Large intestine (tissue), 3 donors: ENCODE measurements around the gene MBOAT1. TPM values are rescaled to one million over a fixed set of nuclear protein-coding genes. Genes with fewer than 3 reads are reported as not detected.

ENCODE experiments used
- DNase-seq, 2 donors: peaks; one replicate each; pipeline versions ENCODE4 v3.0.0 to v3.0.0-alpha.2; 2013
- H3K27ac ChIP-seq: one replicate; pipeline ENCODE4 v1.5.1; 2013; ENCODE audit warnings: low read length
- H3K27me3 ChIP-seq: 2 replicates; pipeline ENCODE4 v1.6.1; 2013; ENCODE audit warnings: low read length; ENCODE audit not compliant: control insufficient read depth, insufficient read depth
- H3K36me3 ChIP-seq: 2 replicates; pipeline ENCODE4 v1.6.1; 2013; ENCODE audit warnings: low read length; ENCODE audit not compliant: control insufficient read depth, insufficient read depth
- H3K4me1 ChIP-seq: one replicate; pipeline ENCODE4 v1.6.1; 2013; ENCODE audit warnings: low read length; ENCODE audit not compliant: control insufficient read depth, insufficient read depth
- H3K4me3 ChIP-seq: one replicate; pipeline ENCODE4 v1.5.1; 2013; ENCODE audit warnings: low read length
- H3K9me3 ChIP-seq: one replicate; pipeline ENCODE4 v1.6.1; 2013; ENCODE audit warnings: mild to moderate bottlenecking, low read depth, low read length, moderate library complexity; ENCODE audit not compliant: control insufficient read depth
- WGBS: methylation state at CpG from one replicate; pipeline ENCODE4 v1.1.5; 2013; ENCODE audit warnings: low lambda C conversion rate; ENCODE audit not compliant: insufficient coverage; 5-methylcytosine and 5-hydroxymethylcytosine counted together
- polyA plus RNA-seq: library from polyadenylated mRNA; unstranded; fragments of 120-200 nt; gene quantifications from one replicate; pipeline ENCODE4 v1.2.1, GENCODE V29; 2013

MBOAT1 gene
- polyA plus RNA-seq, 1 donor: 26.4 TPM

GRCh38 chr6:20124545-20124944 is 87.7 kb downstream of the MBOAT1 start:
- H3K4me1 ChIP-seq: peaks cover 4% of the 10 kb centered on the region
- DNase-seq: no peak
- no peak overlapping the region for H3K4me3 ChIP-seq
- peaks cover 35% of the 10 kb centered on the region for H3K36me3 ChIP-seq
- no peak overlapping the region for H3K27ac ChIP-seq
- no peaks in the 10 kb centered on the region for H3K27me3 ChIP-seq
- 92% methylated on average over 2 of the region's 3 CpGs for WGBS
- H3K9me3 ChIP-seq: no peaks in the 10 kb centered on the region

DNA sequence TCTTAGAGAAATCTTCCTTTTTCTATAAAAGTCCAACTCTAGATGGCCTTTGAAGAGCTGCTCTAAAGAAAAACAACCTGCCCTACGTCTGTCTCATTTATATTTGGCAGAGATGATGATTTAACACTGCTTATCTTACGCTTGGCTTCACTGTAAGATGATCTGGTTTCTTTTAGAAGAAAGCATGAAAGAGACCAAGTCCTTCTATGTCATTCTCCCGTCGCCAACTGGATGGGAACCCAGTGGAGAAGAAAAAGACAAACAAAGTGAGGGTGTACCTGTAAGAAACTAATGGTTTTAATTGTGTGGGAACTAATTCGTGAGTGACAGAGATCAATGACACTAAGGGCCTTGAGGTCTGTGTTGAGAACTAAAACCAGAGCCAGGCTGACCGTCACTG is 92.8 kb downstream of the MBOAT1 start:
- DNase-seq: no peak
- Histone ChIP-seq H3K4me1 (no peaks in the 10 kb centered on the region), H3K9me3 (no peaks in the 10 kb centered on the region), H3K36me3 (peaks cover 57% of the 10 kb centered on the region), H3K4me3 (no peak overlapping the region), H3K27me3 (no peaks in the 10 kb centered on the region), H3K27ac (no peak overlapping the region)
- WGBS: 100% methylated on average over 2 of the region's 6 CpGs

DNA sequence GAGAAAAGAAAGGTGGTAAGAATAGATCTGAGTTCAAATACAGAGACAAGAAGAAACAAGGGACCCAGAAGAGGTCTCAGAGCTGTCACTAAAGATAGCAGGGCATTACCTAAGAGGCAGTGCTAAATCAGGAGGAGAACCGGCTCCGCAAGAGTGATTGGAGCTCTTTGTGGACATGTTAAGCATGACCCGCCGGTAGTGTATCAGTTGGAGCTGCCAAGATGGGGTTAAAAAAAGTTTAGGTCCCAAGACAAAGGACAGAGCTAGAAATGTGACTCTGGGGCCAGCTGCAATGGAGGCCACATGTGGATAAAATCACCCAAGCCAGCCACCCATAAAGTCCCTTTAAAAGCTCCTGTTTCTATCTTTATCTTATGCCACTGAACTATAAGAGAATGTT is 93.4 kb downstream of the MBOAT1 start:
- Histone ChIP-seq H3K4me1 (no peaks in the 10 kb centered on the region), H3K27me3 (no peaks in the 10 kb centered on the region), H3K4me3 (no peak overlapping the region), H3K27ac (no peak overlapping the region), H3K9me3 (no peaks in the 10 kb centered on the region), H3K36me3 (peaks cover 53% of the 10 kb centered on the region)
- DNase-seq: no peak
- WGBS: no CpG with 5 or more reads among the region's 4 CpGs

DNA sequence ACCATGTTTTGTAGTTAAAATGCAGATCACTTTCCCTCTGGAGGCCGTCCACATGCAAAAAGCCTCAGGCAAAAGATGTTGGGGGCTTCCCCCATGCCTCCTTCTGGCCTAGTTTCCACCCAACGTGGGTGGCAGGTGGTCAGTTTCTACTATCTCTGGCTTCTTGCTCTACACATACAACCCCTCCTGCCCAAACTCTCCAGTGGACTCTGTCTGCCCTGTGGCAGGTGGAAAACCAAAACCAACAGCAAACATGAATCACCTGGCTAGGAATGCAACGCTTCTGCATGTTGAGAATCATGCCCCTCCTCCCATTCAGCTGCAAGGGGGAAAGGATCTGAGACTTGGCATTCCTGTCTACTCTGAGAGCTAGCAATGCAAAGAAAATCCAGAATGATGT is 94.8 kb downstream of the MBOAT1 start:
- H3K4me1 ChIP-seq: no peaks in the 10 kb centered on the region
- no peak overlapping the region for H3K27ac ChIP-seq
- no peak for DNase-seq

GRCh38 chr6:20116792-20117191 is 95.5 kb downstream of the MBOAT1 start:
- no peak for DNase-seq
- H3K27ac ChIP-seq: no peak overlapping the region
- no CpG with 5 or more reads among the region's 7 CpGs for WGBS
- no peak overlapping the region for H3K4me3 ChIP-seq
- H3K4me1 ChIP-seq: no peaks in the 10 kb centered on the region
- no peaks in the 10 kb centered on the region for H3K9me3 ChIP-seq
- H3K36me3 ChIP-seq: peaks cover 60% of the 10 kb centered on the region
- no peaks in the 10 kb centered on the region for H3K27me3 ChIP-seq

More for the DNA sequence above, 94.8 kb downstream of the MBOAT1 start:
- no CpG with 5 or more reads among the region's 3 CpGs for WGBS
- Histone ChIP-seq H3K27me3 (no peaks in the 10 kb centered on the region), H3K4me3 (no peak overlapping the region), H3K9me3 (no peaks in the 10 kb centered on the region), H3K36me3 (peaks cover 60% of the 10 kb centered on the region)

GRCh38 chr6:20115246-20115980 is 96.9 kb downstream of the MBOAT1 start:
- H3K4me3 ChIP-seq: no peak overlapping the region
- H3K36me3 ChIP-seq: peaks cover 59% of the 10 kb centered on the region
- H3K27ac ChIP-seq: no peak overlapping the region
- 81% methylated on average over 3 of the region's 9 CpGs for WGBS
- no peaks in the 10 kb centered on the region for H3K4me1 ChIP-seq
- H3K9me3 ChIP-seq: no peaks in the 10 kb centered on the region
- DNase-seq: no peak
- no peaks in the 10 kb centered on the region for H3K27me3 ChIP-seq

GRCh38 chr6:20113649-20114224 is 98.5 kb downstream of the MBOAT1 start:
- Histone ChIP-seq H3K27me3 (no peaks in the 10 kb centered on the region), H3K4me1 (no peaks in the 10 kb centered on the region), H3K36me3 (peaks cover 60% of the 10 kb centered on the region), H3K27ac (no peak overlapping the region), H3K9me3 (no peaks in the 10 kb centered on the region), H3K4me3 (no peak overlapping the region)
- no peak for DNase-seq
- 100% methylated on average over 1 of the region's 2 CpGs for WGBS

GRCh38 chr6:20112841-20113240 is 99.4 kb downstream of the MBOAT1 start:
- DNase-seq: no peak

GRCh38 chr6:20112241-20112640 is 100.0 kb downstream of the MBOAT1 start:
- WGBS: no CpG with 5 or more reads among the region's 5 CpGs
- H3K4me3 ChIP-seq: no peak overlapping the region
- H3K27ac ChIP-seq: no peak overlapping the region
- no peaks in the 10 kb centered on the region for H3K27me3 ChIP-seq
- no peaks in the 10 kb centered on the region for H3K9me3 ChIP-seq
- H3K4me1 ChIP-seq: no peaks in the 10 kb centered on the region
- no peak for DNase-seq
- peaks cover 61% of the 10 kb centered on the region for H3K36me3 ChIP-seq

More at GRCh38 chr6:20112841-20113240, 99.4 kb downstream of the MBOAT1 start:
- Histone ChIP-seq H3K36me3 (peaks cover 61% of the 10 kb centered on the region), H3K9me3 (no peaks in the 10 kb centered on the region), H3K27me3 (no peaks in the 10 kb centered on the region), H3K27ac (no peak overlapping the region), H3K4me1 (no peaks in the 10 kb centered on the region), H3K4me3 (no peak overlapping the region)
- 92% methylated on average over 2 of the region's 5 CpGs for WGBS

DNA sequence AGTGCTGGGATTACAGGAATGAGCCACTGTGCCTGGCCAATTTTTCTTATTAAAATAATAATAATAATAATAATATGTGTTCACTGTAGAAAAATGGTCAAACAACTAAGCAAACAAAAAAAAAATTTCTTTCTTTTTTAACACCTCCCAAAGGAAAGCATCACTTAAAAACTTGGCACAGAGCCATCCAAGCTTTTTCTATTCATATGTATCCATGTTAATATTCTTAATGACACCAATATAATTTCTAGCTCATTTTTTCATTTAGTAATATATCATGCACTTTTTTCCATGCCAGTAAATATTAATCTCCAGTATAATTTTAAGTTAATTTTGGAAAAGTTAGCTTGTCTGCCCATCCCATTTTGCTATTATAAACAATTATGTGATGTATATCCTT is 101.8 kb downstream of the MBOAT1 start:
- H3K36me3 ChIP-seq: peaks cover 63% of the 10 kb centered on the region
- no peak overlapping the region for H3K4me3 ChIP-seq
- H3K4me1 ChIP-seq: no peaks in the 10 kb centered on the region
- H3K27ac ChIP-seq: no peak overlapping the region
- no peak for DNase-seq
- H3K27me3 ChIP-seq: no peaks in the 10 kb centered on the region
- H3K9me3 ChIP-seq: no peaks in the 10 kb centered on the region

DNA sequence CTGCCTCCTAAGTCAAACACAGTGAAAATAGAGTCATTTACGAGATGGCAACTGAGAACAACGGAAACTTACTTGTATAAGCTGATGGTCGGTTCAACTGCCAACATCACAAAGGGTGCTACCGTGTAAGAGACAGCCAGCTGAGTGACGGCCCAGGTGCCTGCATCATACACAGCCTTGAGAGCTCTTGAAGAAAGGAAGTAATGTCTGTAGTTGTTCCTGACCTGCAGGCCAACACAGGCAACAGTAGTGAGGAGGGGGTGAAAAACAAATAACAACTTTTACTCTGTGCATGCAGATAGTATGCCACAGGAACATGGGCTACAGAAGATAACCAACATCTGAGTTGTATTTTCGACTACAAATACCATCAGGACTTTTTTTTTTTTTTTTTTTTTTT is 102.7 kb downstream of the MBOAT1 start:
- WGBS: 50% methylated on average over 1 of the region's 6 CpGs
- Histone ChIP-seq H3K4me1 (no peaks in the 10 kb centered on the region), H3K27me3 (no peaks in the 10 kb centered on the region), H3K9me3 (no peaks in the 10 kb centered on the region), H3K36me3 (peaks cover 55% of the 10 kb centered on the region), H3K4me3 (no peak overlapping the region), H3K27ac (no peak overlapping the region)
- no peak for DNase-seq
